Kidney glomerular epithelial cell (primary cell): ENCODE results near the gene SLC16A3.

ENCODE experiments used
- DNase-seq: peaks from one replicate; lab custom pipeline; 2025; lab: John Stamatoyannopoulos, UW

SLC16A3 gene

GRCh38 chr17:82287013-82287867, 58.4 kb downstream of the SLC16A3 start:
- DNase-seq = no peak

- DNase-seq = peak; percentile 76
These were observed 59.3 kb downstream of the SLC16A3 start for GRCh38 chr17:82287868-82288801.
